Kidney epithelial cell (primary cell): ENCODE measurements around the gene MDN1. TPM values are rescaled to one million over a fixed set of nuclear protein-coding genes. Genes with fewer than 3 reads are reported as not detected.
"Not testable (repeated sequence)": the region's sequence is repeated elsewhere in the genome, so short reads cannot be mapped to it uniquely, and the experiment has no call there.

ENCODE experiments used
- DNase-seq: peaks from one replicate; pipeline ENCODE4 v3.0.0-alpha.2; 2010; ENCODE audit warnings: low read depth
- H3K27me3 ChIP-seq: 2 replicates; pipeline ENCODE4 v1.6.0; 2011; ENCODE audit warnings: low read length; ENCODE audit not compliant: control insufficient read depth, insufficient read depth
- H3K36me3 ChIP-seq: 2 replicates; pipeline ENCODE4 v1.5.1; 2011; ENCODE audit warnings: low read length; ENCODE audit not compliant: control insufficient read depth, insufficient read depth
- H3K4me3 ChIP-seq: 2 replicates; pipeline ENCODE4 v1.5.1; 2011; ENCODE audit warnings: low read depth, mild to moderate bottlenecking, control low read depth, low read length
- CTCF ChIP-seq: IDR thresholded peaks from 2 replicates; pipeline ENCODE4 v1.5.1; 2011; ENCODE audit warnings: mild to moderate bottlenecking, moderate library complexity, low read length, control low read depth, inconsistent platforms; ENCODE audit not compliant: insufficient read depth, poor library complexity, severe bottlenecking
- total RNA-seq: library from RNA; depleted of rRNA; stranded (reverse); fragments of >200 nt; gene quantifications from 2 replicates; pipeline ENCODE4 v1.2.3, GENCODE V29; 2015

Gene MDN1
- total RNA-seq, 1 donor from 2014 or later: 28.6 TPM

DNA sequence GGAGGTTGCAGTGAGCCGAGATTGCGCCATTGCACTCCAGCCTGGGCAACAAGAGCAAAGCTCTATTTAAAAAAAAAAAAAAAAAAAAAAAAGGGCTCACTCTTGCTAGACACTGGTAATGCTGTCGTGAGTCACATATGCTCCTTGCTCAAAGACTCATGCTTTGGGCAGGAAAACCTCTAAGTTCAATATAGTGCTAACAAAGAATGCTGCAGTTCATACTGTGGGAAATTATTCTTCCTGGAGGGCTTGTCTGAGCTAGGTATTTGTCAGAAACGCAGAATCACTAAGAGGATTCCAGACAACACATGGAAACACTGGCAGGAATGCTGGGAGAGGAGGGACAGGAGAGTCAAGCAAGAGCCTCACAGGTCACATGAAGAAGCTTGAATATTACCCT lies 178.8 kb downstream of the MDN1 start:
- peak; percentile 9 for DNase-seq
- no peak for TF ChIP-seq CTCF
- Histone ChIP-seq H3K27me3 (no peaks in the 10 kb centered on the region), H3K36me3 (peaks cover 3% of the 10 kb centered on the region), H3K4me3 (no peak overlapping the region)

DNA sequence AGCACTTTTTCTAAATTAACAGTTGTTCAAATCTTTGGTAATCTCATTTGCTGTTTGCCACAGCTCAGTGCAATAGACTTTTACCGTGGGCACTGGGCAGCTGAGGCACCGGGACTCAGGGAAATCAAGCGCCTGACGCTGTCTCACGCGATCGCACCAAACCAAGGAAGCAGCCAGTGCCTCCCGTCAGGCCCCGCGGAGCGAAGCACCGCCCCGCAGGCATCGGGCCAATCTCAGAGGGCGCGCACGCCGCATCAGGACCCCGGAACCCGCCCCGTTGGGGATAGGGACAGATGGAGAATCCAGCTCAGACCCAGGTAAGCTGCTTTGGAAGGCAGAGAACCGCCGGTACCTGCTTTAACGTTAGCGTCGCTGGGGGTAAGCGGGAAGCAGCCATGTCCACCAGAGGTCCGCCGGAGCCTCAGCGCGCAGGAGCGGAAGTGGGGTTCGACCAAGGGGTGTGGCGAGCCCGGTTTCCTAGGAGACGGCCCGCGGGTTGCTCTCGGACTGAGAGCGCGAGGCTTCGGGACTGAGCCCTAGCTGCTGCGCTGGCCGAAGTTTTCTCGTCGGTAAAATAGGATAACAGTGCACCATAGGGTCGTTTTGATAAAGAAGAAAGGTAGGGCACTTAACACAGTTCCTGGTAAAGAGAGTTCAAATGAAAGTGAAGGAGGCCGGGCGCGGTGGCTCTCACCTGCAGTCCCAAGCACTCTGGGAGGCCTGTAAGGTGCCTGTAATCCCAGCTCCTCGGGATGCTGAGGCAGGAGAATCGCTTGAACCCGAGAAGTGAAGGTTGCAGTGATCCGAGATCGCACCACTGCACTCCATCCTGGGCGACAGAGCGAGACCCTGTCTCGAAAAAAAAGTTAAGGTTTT lies 181.0 kb downstream of the MDN1 start, which contains the start of gene LYRM2:
TSS of gene LYRM2 (minus strand) at position 428 of the 876 bp plus-strand sequence. CDS start at position 397, 31 bp downstream.
- Histone ChIP-seq H3K4me3 (peak within 1 kb of the TSS; percentile 74), H3K27me3 (no peaks in the 10 kb centered on the region), H3K36me3 (peaks cover 1% of the 10 kb centered on the region)
- peak; percentile 62 for DNase-seq
- TF ChIP-seq CTCF: no peak

GRCh38 chr6:89637960-89638319 lies 181.7 kb downstream of the MDN1 start:
- Histone ChIP-seq H3K36me3 (no peaks in the 10 kb centered on the region), H3K27me3 (no peaks in the 10 kb centered on the region), H3K4me3 (peak overlapping the region; percentile 74)
- no peak for DNase-seq
- TF ChIP-seq CTCF: no peak

GRCh38 chr6:89636412-89636811 lies 183.2 kb downstream of the MDN1 start:
- not testable (repeated sequence) for H3K36me3 ChIP-seq, H3K27me3 ChIP-seq, DNase-seq, H3K4me3 ChIP-seq

- Histone ChIP-seq H3K27me3 (no peaks in the 10 kb centered on the region), H3K4me3 (no peak overlapping the region), H3K36me3 (no peaks in the 10 kb centered on the region)
- DNase-seq: no peak
- TF ChIP-seq CTCF: no peak
These were observed 189.1 kb downstream of the MDN1 start for GRCh38 chr6:89630488-89630887.

- H3K4me3 ChIP-seq: no peak overlapping the region
- no peaks in the 10 kb centered on the region for H3K36me3 ChIP-seq
- no peak for DNase-seq
- H3K27me3 ChIP-seq: no peaks in the 10 kb centered on the region
- no peak for TF ChIP-seq CTCF
These were observed 195.8 kb downstream of the MDN1 start for GRCh38 chr6:89623749-89624148.
